HepG2 (cell line): ENCODE data around the gene NAIF1. TPM values are rescaled to one million over a fixed set of nuclear protein-coding genes. Genes with fewer than 3 reads are reported as not detected.

ENCODE experiments used
- CBFB ChIP-seq: sonication (generic); formaldehyde crosslinking; IDR thresholded peaks from 2 replicates; pipeline ENCODE4 v1.4.0; 2020; ENCODE audit warnings: missing genetic modification reagents
- HOXD1 ChIP-seq: sonication (generic); formaldehyde crosslinking; IDR thresholded peaks from 2 replicates; pipeline ENCODE4 v1.5.0; 2020; ENCODE audit warnings: missing genetic modification reagents
- MAFK ChIP-seq, 2 experiments: IDR thresholded peaks in 1 of 2; conservative IDR thresholded peaks in 1 of 2; 2 replicates each; pipeline ENCODE4 v1.6.1; 2011; ENCODE audit warnings: improper control_type of control experiment in 2 of 2, low read length in 2 of 2
- PAF1 ChIP-seq: IDR thresholded peaks from 2 replicates; pipeline ENCODE4 v1.6.1; 2016; ENCODE audit warnings: missing genetic modification reagents, missing compliant biosample characterization
- SIX4 ChIP-seq: sonication (generic); formaldehyde crosslinking; IDR thresholded peaks from 2 replicates; pipeline ENCODE4 v1.4.0; 2020; ENCODE audit warnings: missing genetic modification reagents
- SMAD1 ChIP-seq: sonication (generic); formaldehyde crosslinking; IDR thresholded peaks from 2 replicates; pipeline ENCODE4 v1.4.0; 2020; ENCODE audit warnings: missing genetic modification reagents, low read depth, mild to moderate bottlenecking, borderline replicate concordance
- THAP9 ChIP-seq: sonication (generic); formaldehyde crosslinking; IDR thresholded peaks from 2 replicates; pipeline ENCODE4; 2020; ENCODE audit warnings: missing genetic modification reagents, mild to moderate bottlenecking, borderline replicate concordance
- ZFAT ChIP-seq: sonication (generic); formaldehyde crosslinking; conservative IDR thresholded peaks from 2 replicates; pipeline ENCODE4 v1.8.1; 2023; ENCODE audit warnings: missing genetic modification reagents, inconsistent platforms
- ZFY ChIP-seq: sonication (generic); formaldehyde crosslinking; IDR thresholded peaks from 2 replicates; pipeline ENCODE4 v1.4.0; 2020; ENCODE audit warnings: missing genetic modification reagents
- ZIK1 ChIP-seq: sonication (generic); formaldehyde crosslinking; IDR thresholded peaks from 2 replicates; pipeline ENCODE4 v1.5.0; 2020; ENCODE audit warnings: mild to moderate bottlenecking, low read depth, missing genetic modification reagents, borderline replicate concordance
- ZMAT5 ChIP-seq: sonication (generic); formaldehyde crosslinking; IDR thresholded peaks from 2 replicates; pipeline ENCODE4 v1.5.0; 2020; ENCODE audit warnings: mild to moderate bottlenecking, low read depth, missing genetic modification reagents, borderline replicate concordance
- ZNF20 ChIP-seq: sonication (generic); formaldehyde crosslinking; IDR thresholded peaks from 2 replicates; pipeline ENCODE4 v1.4.0; 2020; ENCODE audit warnings: mild to moderate bottlenecking, moderate library complexity, missing genetic modification reagents
- ZNF350 ChIP-seq: sonication (generic); formaldehyde crosslinking; IDR thresholded peaks from 2 replicates; pipeline ENCODE4 v1.4.0; 2020; ENCODE audit warnings: mild to moderate bottlenecking, low read depth, missing genetic modification reagents, borderline replicate concordance
- ZNF407 ChIP-seq: sonication (generic); formaldehyde crosslinking; IDR thresholded peaks from one replicate; pipeline ENCODE4 v1.5.1; 2020; ENCODE audit warnings: mild to moderate bottlenecking, missing genetic modification reagents; ENCODE audit errors: not compliant biosample characterization
- ZNF549 ChIP-seq: sonication (generic); formaldehyde crosslinking; IDR thresholded peaks from 2 replicates; pipeline ENCODE4 v1.5.0; 2020; ENCODE audit warnings: missing genetic modification reagents
- polyA plus RNA-seq, 8 experiments: library from polyadenylated mRNA; depleted of rRNA in 3 of 8; stranded (reverse) in 7 of 8; unstranded in 1 of 8; fragments of >200 nt; fragmentation: Illumina TruSeq in 4 of 8; extraction: Trizol in 4 of 8; gene quantifications; 2 replicates each; pipeline versions ENCODE4 v1.2.1 to v1.2.3, GENCODE V29; 2011 to 2016; ENCODE audit warnings: low read depth in 4 of 8, missing spikeins in 1 of 8, mixed read lengths in 1 of 8; ENCODE audit not compliant: insufficient read depth in 1 of 8
- total RNA-seq, 5 experiments: library from RNA; depleted of rRNA; stranded (reverse); fragments of >200 nt; fragmentation: Illumina TruSeq; extraction: Trizol; gene quantifications; 2 replicates each; pipeline ENCODE4 v1.2.3, GENCODE V29; 2016; ENCODE audit warnings: low read depth in 1 of 5

The NAIF1 gene
- total and polyA plus RNA-seq, 2 of the 13 experiments (the other 11 are each of a cell fraction or from before 2014, with no cell fraction given): 6.0 to 6.9 TPM

GRCh38 chr9:128066713-128067644 lies at the start of gene NAIF1 (continued):
- no peak for TF ChIP-seq ZNF407 (CRISPR knock-in tag)
- TF ChIP-seq ZNF549 (CRISPR knock-in tag): no peak
- no peak for TF ChIP-seq SIX4
- TF ChIP-seq CBFB (CRISPR knock-in tag): no peak
- TF ChIP-seq ZMAT5 (CRISPR knock-in tag): no peak
- no peak for TF ChIP-seq HOXD1 (CRISPR knock-in tag)
- TF ChIP-seq ZNF20 (CRISPR knock-in tag): no peak
- no peak for TF ChIP-seq MAFK (conservative IDR thresholded peaks at IDR 0.05 in 1 of 2, IDR thresholded peaks at IDR 0.05 in 1 of 2; ENCODE audit: low read length in 2 of 2)
- TF ChIP-seq ZIK1 (CRISPR knock-in tag): no peak
- peak; percentile 49; the same call in 1 of the 2 replicates for TF ChIP-seq THAP9
- TF ChIP-seq ZFY (CRISPR knock-in tag): peak; percentile 92
- TF ChIP-seq ZNF350 (CRISPR knock-in tag): peak; percentile 11; the same call in 1 of the 2 replicates
- TF ChIP-seq ZFAT (CRISPR knock-in tag): no peak
- TF ChIP-seq SMAD1: 0 out of 2 replicates have a peak, but pooled peaks have one; percentile 43
- TF ChIP-seq PAF1 (CRISPR knock-in tag): no peak
